C4-2B (cell line): ENCODE data around the gene USP44.

Experiments
- ZFX ChIP-seq: fragments of 450-650 bp; IDR thresholded peaks from 2 replicates; pipeline ENCODE4 v1.6.1; 2017
- TF ChIP-seq, protein P1 (sequence below): fragments of 450-650 bp; conservative IDR thresholded peaks from 2 replicates; pipeline ENCODE4 v1.5.1; 2017; ENCODE audit warnings: mild to moderate bottlenecking

DNA sequence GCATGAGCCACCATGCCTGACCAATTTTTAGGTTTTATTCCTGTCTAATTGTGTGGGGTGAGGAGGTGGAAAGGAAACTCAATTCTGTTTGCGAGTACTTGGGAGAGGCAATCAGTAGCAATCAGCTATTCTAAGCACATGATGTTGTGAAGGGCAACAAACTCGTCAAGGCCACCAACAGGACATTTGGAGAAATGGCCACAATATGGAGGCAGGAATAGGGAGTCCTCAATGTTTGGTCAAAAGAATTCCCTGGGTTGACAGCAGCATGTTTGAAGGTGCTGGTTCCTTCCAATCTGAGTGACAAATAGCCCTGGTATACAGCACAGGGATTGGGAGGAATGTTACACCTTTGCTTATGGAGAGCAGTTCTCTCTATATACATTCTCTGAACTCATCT lies 32.7 kb upstream of the USP44 start:
- TF ChIP-seq, protein P1, sequence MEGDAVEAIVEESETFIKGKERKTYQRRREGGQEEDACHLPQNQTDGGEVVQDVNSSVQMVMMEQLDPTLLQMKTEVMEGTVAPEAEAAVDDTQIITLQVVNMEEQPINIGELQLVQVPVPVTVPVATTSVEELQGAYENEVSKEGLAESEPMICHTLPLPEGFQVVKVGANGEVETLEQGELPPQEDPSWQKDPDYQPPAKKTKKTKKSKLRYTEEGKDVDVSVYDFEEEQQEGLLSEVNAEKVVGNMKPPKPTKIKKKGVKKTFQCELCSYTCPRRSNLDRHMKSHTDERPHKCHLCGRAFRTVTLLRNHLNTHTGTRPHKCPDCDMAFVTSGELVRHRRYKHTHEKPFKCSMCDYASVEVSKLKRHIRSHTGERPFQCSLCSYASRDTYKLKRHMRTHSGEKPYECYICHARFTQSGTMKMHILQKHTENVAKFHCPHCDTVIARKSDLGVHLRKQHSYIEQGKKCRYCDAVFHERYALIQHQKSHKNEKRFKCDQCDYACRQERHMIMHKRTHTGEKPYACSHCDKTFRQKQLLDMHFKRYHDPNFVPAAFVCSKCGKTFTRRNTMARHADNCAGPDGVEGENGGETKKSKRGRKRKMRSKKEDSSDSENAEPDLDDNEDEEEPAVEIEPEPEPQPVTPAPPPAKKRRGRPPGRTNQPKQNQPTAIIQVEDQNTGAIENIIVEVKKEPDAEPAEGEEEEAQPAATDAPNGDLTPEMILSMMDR, result no peak
- no peak for TF ChIP-seq ZFX
